Inflammatory macrophage (primary cell): ENCODE measurements around the gene PEX12.
"Not testable (repeated sequence)": the region's sequence is repeated elsewhere in the genome, so short reads cannot be mapped to it uniquely, and the experiment has no call there.

Source experiments
- DNase-seq, 2 donors: peaks; one replicate each; pipeline ENCODE4 v3.0.0-alpha.2; 2020 to 2022

PEX12 gene

GRCh38 chr17:35535406-35535805, 43.0 kb downstream of the PEX12 start:
- DNase-seq: not testable (repeated sequence)

- DNase-seq: no peak
Measured at GRCh38 chr17:35534576-35535093, 43.7 kb downstream of the PEX12 start.

- DNase-seq: no peak
Measured at GRCh38 chr17:35531160-35531559, 47.2 kb downstream of the PEX12 start.

- DNase-seq: no peak
Measured at GRCh38 chr17:35529866-35530265, 48.5 kb downstream of the PEX12 start.

GRCh38 chr17:35529326-35529725, 49.0 kb downstream of the PEX12 start:
- DNase-seq: not testable (repeated sequence)
